GM18517 (cell line): Measurements from ENCODE around the gene SEC14L5.

Experiments used
- ATAC-seq: cut with Tn5 transposase; IDR thresholded peaks from one replicate; pipeline ENCODE4 v1.9.1; 2021; ENCODE audit warnings: mild to moderate bottlenecking, moderate library complexity; ENCODE audit not compliant: unreplicated experiment

SEC14L5 gene

DNA sequence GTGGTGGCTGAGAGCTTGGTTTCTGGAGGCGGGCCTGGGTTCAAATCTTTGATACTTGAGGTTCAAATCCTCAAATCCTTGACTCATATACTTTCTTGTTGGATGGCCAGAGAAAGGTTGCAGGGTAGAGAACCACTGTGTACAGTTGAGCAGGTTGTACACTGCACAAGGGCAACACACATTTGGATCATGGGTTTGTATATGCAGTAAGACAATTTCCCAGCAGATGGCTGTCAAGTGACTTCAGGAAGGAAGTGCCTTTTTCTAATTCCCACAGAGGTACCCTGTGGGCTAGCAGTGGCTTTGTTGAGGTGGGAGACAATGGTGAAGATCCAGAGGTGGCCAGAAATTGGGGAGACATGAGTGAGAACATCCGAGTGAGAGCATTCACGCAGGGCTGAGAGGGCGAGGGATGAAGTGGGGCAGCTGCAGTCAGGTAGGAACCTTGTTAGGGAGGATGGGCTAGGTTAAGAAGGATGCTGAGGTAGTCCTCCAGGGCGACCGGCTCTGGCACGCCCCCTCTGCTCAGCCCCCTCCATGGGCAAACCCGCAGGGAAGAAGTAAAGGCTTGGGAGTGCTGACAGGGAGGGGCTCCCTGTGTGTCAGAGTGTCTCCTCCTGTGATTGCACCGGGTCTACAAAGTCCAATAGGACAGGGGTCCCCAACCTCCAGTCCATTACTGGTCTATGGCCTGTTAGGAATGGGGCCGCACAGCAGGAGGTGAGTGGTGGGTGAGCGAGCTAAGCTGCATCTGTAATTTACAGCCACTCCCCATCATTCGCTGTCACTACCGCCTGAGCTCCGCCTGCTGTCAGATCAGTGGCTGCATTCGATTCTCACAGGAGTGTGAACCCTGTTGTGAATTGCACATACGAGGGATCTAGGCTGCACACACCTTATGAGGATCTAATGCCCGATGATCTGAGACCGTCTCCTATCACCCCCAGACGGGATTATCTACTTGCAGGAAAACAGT lies 104.9 kb downstream of the SEC14L5 start:
- no peak for ATAC-seq

DNA sequence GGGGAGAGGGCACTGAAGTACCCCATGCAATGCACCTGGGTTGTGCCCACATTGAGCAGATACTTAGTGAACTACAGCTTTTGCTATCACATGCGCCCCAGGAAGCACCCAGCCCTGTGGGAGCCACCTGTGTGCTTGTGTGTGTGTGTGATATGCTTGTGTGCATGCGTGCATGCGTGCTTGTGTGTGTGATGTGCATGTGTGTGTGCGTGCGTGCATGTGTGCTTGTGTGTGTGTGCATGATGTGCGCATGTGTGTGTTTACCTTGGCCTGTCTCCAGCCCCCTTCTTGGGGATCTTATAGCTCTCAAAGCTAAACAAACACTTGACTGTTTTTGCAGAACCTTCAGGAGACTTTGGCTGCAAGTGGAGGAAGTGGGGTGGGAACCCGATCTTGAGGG lies 106.8 kb downstream of the SEC14L5 start:
- ATAC-seq, result no peak

DNA sequence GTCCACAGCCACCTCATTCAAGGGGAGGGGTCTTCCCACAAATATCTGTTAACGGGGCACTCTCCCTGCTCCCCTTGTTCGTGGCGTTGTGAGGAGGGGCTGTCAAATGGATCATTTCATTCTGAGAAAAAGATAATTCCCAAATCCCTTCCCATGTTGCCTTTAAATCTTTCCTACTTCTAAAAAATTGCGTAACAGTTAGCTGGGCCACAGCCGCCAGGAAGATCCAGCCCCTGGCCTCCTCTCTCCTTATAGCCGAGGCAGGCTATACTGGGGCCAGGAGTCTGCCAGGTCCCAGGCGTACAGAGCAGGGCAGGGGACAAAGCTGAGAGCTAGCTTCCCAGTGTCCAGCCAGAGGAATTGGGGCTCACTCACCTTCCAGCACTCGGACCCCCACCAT lies 107.2 kb downstream of the SEC14L5 start:
- no peak for ATAC-seq

DNA sequence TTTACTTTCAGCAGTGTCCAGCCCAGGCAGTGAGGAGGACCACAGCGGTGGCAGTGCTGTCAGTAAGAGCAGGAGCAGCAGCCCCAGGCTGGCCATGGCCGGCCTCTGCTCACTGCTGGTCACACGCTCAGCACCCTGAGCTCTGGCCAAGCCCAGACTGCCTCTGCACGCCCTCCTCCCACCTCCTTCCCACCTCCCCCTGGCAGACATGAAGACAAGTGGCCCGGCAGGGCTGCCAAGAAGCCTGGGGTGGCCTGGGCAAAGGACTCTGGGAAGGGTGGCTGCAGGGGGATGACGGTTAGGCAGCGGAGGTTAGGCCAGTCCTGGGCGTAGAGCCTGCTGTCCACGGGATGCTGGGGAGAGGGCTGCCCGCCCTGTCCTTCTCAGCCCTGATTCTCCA lies 107.7 kb downstream of the SEC14L5 start, which contains the start of gene C16orf89:
Gene C16orf89, minus strand, starts transcription at position 144 of the 400 bp plus-strand sequence. Its CDS starts 48 bp downstream, at position 96.
- ATAC-seq, result no peak

DNA sequence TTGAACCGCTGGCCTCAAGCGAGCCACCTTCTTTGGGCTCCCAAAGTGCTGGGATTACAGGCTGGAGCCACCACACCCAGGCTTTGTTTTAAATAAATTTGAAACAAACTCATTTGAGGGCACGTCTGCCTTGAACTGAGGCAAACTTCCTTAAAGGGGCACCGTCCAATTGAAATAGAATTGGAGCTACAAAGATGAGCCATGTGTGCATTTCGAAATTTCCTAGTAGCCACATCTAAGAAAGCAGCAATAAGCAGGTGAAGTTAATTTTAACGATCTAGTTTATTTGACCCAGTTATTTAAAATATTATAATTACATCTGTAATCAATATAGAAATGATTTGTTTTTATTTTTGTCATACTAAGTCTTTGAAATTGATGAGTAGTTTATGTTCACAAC lies 108.4 kb downstream of the SEC14L5 start:
- ATAC-seq, result no peak
